ENCODE measurements around the gene FLACC1. TPM values are rescaled to one million over a fixed set of nuclear protein-coding genes. Genes with fewer than 3 reads are reported as not detected.

FLACC1 gene
- polyA plus RNA-seq, 1 donor (not counting 4 experiments of a cell fraction or from before 2014, with no cell fraction given): 0.43 TPM

- no peak overlapping the region for H3K9ac ChIP-seq (ENCODE audit: control insufficient read depth, extremely low read depth, insufficient read depth, low read length)
- DNase-seq (ENCODE audit: low read depth, low spot score) (peak; percentile 2), FAIRE-seq (no peak)
- H3K9me3 ChIP-seq (ENCODE audit: control insufficient read depth, low read depth, low read length): no peaks in the 10 kb centered on the region
- peak overlapping the region; percentile 64 for H2AFZ ChIP-seq (ENCODE audit: control insufficient read depth, low read length)
- dilution Hi-C loops (cut with MboI; ENCODE audit: extremely low pct_ligation_motif_present, low sequenced_read_pairs): no loop called here
- no peaks in the 10 kb centered on the region for H3K4me1 ChIP-seq (ENCODE audit: control insufficient read depth, extremely low read depth, insufficient read depth, low read length)
- no peak overlapping the region for H3K4me3 ChIP-seq (ENCODE audit: control insufficient read depth in 2 of 3, extremely low read depth in 1 of 3, insufficient read depth in 2 of 3, low read depth in 1 of 3, low read length in 3 of 3)
- H3K27ac ChIP-seq (ENCODE audit: control insufficient read depth, insufficient read depth, low read length): no peak overlapping the region
- H3K9me1 ChIP-seq (ENCODE audit: control insufficient read depth, extremely low read depth, insufficient read depth, low read length): no peaks in the 10 kb centered on the region
- H3K27me3 ChIP-seq (ENCODE audit: control insufficient read depth, extremely low read depth, insufficient read depth, low read length): no peaks in the 10 kb centered on the region
- H3K36me3 ChIP-seq (ENCODE audit: control insufficient read depth in 2 of 2, extremely low read depth in 1 of 2, insufficient read depth in 2 of 2, low read length in 2 of 2): no peaks in the 10 kb centered on the region
- peak overlapping the region; percentile 30 for H3K4me2 ChIP-seq (ENCODE audit: control insufficient read depth, extremely low read depth, insufficient read depth, low read depth, low read length)
- no peaks in the 10 kb centered on the region for H4K20me1 ChIP-seq (ENCODE audit: control insufficient read depth, extremely low read depth, insufficient read depth, low read length)
- no peaks in the 10 kb centered on the region for H3K79me2 ChIP-seq (ENCODE audit: control insufficient read depth, insufficient read depth, low read length)
- no peak for TF ChIP-seq CTCF (optimal IDR thresholded peaks at IDR 0.05 in 1 of 3, IDR thresholded peaks at IDR 0.05 in 1 of 3, conservative IDR thresholded peaks at IDR 0.05 in 1 of 3; ENCODE audit: extremely low read depth in 1 of 3, insufficient read depth in 2 of 3, low read length in 3 of 3)
- no peak for TF ChIP-seq EZH2 (IDR thresholded peaks at IDR 0.05; ENCODE audit: low read length)
Observed at GRCh38 chr2:201313362-201313761, 43.8 kb downstream of the FLACC1 start.

GRCh38 chr2:201308914-201309313 is 48.2 kb downstream of the FLACC1 start:
- TF ChIP-seq CTCF (optimal IDR thresholded peaks at IDR 0.05 in 1 of 3, IDR thresholded peaks at IDR 0.05 in 1 of 3, conservative IDR thresholded peaks at IDR 0.05 in 1 of 3; ENCODE audit: extremely low read depth in 1 of 3, insufficient read depth in 2 of 3, low read length in 3 of 3) (no peak), EZH2 (IDR thresholded peaks at IDR 0.05; ENCODE audit: low read length) (no peak)
- Histone ChIP-seq H3K4me2 (ENCODE audit: control insufficient read depth, extremely low read depth, insufficient read depth, low read depth, low read length) (no peak overlapping the region), H3K27me3 (ENCODE audit: control insufficient read depth, extremely low read depth, insufficient read depth, low read length) (no peaks in the 10 kb centered on the region), H4K20me1 (ENCODE audit: control insufficient read depth, extremely low read depth, insufficient read depth, low read length) (no peaks in the 10 kb centered on the region), H3K9me3 (ENCODE audit: control insufficient read depth, low read depth, low read length) (no peaks in the 10 kb centered on the region), H3K9me1 (ENCODE audit: control insufficient read depth, extremely low read depth, insufficient read depth, low read length) (no peaks in the 10 kb centered on the region), H2AFZ (ENCODE audit: control insufficient read depth, low read length) (no peak overlapping the region), H3K36me3 (ENCODE audit: control insufficient read depth in 2 of 2, extremely low read depth in 1 of 2, insufficient read depth in 2 of 2, low read length in 2 of 2) (no peaks in the 10 kb centered on the region), H3K27ac (ENCODE audit: control insufficient read depth, insufficient read depth, low read length) (no peak overlapping the region), H3K4me3 (ENCODE audit: control insufficient read depth in 2 of 3, extremely low read depth in 1 of 3, insufficient read depth in 2 of 3, low read depth in 1 of 3, low read length in 3 of 3) (no peak overlapping the region), H3K79me2 (ENCODE audit: control insufficient read depth, insufficient read depth, low read length) (no peaks in the 10 kb centered on the region), H3K4me1 (ENCODE audit: control insufficient read depth, extremely low read depth, insufficient read depth, low read length) (no peaks in the 10 kb centered on the region), H3K9ac (ENCODE audit: control insufficient read depth, extremely low read depth, insufficient read depth, low read length) (no peak overlapping the region)
- FAIRE-seq (no peak), DNase-seq (ENCODE audit: low read depth, low spot score) (no peak)
- dilution Hi-C loops (cut with MboI; ENCODE audit: extremely low pct_ligation_motif_present, low sequenced_read_pairs): no loop called here

Measured in keratinocyte (primary cell).